Body of pancreas (tissue), 4 donors: Measurements from ENCODE around the gene TIPARP. TPM values are rescaled to one million over a fixed set of nuclear protein-coding genes. Genes with fewer than 3 reads are reported as not detected.
A peak's percentile ranks its signal among the peaks of the same experiment; 100 is the strongest.

Source experiments
- ATAC-seq: fragments of 150-250 bp; one replicate; pipeline ENCODE4 v1.9.1; 2016
- DNase-seq, 4 donors: peaks; one replicate each; pipeline ENCODE4 v3.0.0-alpha.2; 2019
- H3K27ac ChIP-seq, 4 donors: fragments of 200-600 bp; sonication (generic); 1 replicate in 3 of 4; 2 replicates in 1 of 4; pipeline versions ENCODE4 v1.5.1 to v1.6.1; 2016 to 2019; ENCODE audit warnings: mild to moderate bottlenecking in 1 of 4, mixed read lengths in 1 of 4, moderate library complexity in 1 of 4
- H3K27me3 ChIP-seq, 2 donors: fragments of 200-600 bp; sonication (generic); one replicate each; pipeline ENCODE4 v1.6.0; 2016; ENCODE audit warnings: mild to moderate bottlenecking in 1 of 2
- H3K36me3 ChIP-seq, 2 donors: fragments of 200-600 bp; sonication (generic); replicated peaks in 1 of 2; 2 replicates each; pipeline ENCODE4 v1.5.1; 2016; ENCODE audit warnings: low read depth in 2 of 2; ENCODE audit not compliant: insufficient read depth in 1 of 2
- H3K4me1 ChIP-seq: fragments of 200-600 bp; sonication (generic); one replicate; pipeline ENCODE4 v1.6.0; 2016
- H3K4me3 ChIP-seq, 2 donors: fragments of 200-600 bp; sonication (generic); 1 replicate in 1 of 2; 2 replicates in 1 of 2; pipeline ENCODE4 v1.5.1; 2016 to 2019
- H3K9me3 ChIP-seq, 3 donors: fragments of 200-600 bp; sonication (generic); 1 replicate in 2 of 3; 2 replicates in 1 of 3; pipeline ENCODE4 v1.5.1; 2016
- POLR2A ChIP-seq, 3 donors: fragments of 450-650 bp; IDR thresholded peaks; one replicate each; pipeline ENCODE4 v1.6.1; 2016; ENCODE audit warnings: antibody characterized with exemption in 3 of 3, mild to moderate bottlenecking in 2 of 3
- WGBS, 2 donors: methylation state at CpG; one replicate each; pipeline ENCODE4 v1.1.5; 2017; 5-methylcytosine and 5-hydroxymethylcytosine counted together
- intact Hi-C: fragments of 100-400 bp; cut with DNase I; formaldehyde crosslinking; loops from one replicate; pipeline ENCODE4 v1.15.1; 2023
- total RNA-seq, 2 donors: library from RNA; depleted of rRNA; stranded (reverse); fragments of >200 nt; gene quantifications; one replicate each; pipeline ENCODE4 v1.1.0, GENCODE V29; 2016
- TF ChIP-seq, protein P1 (sequence below), 7 experiments: fragments of 450-650 bp in 4 of 7; fragments of 200-600 bp in 3 of 7; sonication (generic) in 3 of 7; IDR thresholded peaks; one replicate each; pipeline ENCODE4 v1.5.1; 2016 to 2019; ENCODE audit warnings: antibody characterized with exemption in 7 of 7

Gene TIPARP
- total RNA-seq, 2 donors from 2014 or later = 12.5 to 13.2 TPM

DNA sequence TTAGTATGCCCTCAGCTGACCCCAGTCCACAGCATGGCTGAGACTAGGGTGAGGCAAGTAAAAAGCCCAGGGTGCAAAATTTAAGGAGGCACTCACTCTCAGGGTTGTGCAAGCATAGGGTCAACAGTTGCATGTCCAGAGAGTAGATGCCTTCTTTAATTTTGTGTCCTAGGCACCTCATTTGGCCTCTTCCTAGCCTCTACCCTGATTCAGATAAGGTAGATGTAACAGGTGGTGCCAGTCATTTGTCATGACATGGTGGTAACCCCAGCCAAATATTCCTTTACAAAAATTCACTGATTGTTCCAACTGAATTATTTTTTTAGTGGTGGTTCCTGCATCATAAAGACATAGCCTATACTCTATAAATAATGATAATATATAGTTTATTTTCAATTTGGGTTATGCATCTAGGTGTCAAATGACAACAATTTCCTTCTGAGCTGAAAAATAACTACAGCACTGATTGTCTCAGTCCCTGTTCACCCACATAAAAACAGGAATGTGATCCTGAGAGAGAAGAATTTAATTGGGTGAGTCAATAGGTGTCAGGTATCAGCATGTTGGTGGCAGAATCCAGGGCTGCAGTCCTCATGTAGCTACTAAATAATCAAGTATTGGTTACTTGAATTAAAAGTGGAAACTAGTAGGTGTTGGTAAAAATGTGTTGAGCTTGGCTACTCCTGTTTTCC, 44.2 kb upstream of the TIPARP start:
- Histone ChIP-seq H3K27me3 (no peaks in the 10 kb centered on the region), H3K9me3 (peaks cover 0 to 3% (median 0%) of the 10 kb centered on the region in 3 donors), H3K36me3 (no peaks in the 10 kb centered on the region), H3K4me1 (peaks cover 35% of the 10 kb centered on the region), H3K27ac (peak overlapping the region in 3 of 4 donors; percentile 4 to 8 (median 6)), H3K4me3 (no peak overlapping the region)
- DNase-seq (no peak), ATAC-seq (no peak)
- TF ChIP-seq, protein P1, sequence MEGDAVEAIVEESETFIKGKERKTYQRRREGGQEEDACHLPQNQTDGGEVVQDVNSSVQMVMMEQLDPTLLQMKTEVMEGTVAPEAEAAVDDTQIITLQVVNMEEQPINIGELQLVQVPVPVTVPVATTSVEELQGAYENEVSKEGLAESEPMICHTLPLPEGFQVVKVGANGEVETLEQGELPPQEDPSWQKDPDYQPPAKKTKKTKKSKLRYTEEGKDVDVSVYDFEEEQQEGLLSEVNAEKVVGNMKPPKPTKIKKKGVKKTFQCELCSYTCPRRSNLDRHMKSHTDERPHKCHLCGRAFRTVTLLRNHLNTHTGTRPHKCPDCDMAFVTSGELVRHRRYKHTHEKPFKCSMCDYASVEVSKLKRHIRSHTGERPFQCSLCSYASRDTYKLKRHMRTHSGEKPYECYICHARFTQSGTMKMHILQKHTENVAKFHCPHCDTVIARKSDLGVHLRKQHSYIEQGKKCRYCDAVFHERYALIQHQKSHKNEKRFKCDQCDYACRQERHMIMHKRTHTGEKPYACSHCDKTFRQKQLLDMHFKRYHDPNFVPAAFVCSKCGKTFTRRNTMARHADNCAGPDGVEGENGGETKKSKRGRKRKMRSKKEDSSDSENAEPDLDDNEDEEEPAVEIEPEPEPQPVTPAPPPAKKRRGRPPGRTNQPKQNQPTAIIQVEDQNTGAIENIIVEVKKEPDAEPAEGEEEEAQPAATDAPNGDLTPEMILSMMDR (IDR thresholded peaks at IDR 0.05) = no peak
- intact Hi-C loops = no loop called here

DNA sequence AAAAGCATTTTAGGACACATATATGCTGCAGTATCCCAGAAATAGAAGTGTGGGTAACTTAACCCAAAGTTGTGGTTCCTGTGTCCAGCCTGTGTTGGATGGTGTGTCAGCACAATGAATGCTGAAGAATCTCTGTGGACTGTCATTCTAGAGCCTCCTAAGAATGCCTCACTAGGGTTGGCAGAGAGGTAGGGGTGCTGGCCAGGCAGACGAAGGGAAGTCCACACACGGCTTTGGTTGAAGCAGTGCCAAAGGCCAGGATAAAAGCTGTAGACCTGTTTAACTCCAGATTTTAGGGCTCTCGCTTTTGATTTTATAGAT, 43.7 kb upstream of the TIPARP start:
- ATAC-seq (no peak), DNase-seq (no peak)
- Histone ChIP-seq H3K27me3 (no peaks in the 10 kb centered on the region), H3K27ac (peak overlapping the region; percentile 4 to 11 (median 7)), H3K4me3 (no peak overlapping the region), H3K4me1 (peaks cover 35% of the 10 kb centered on the region), H3K36me3 (no peaks in the 10 kb centered on the region), H3K9me3 (peaks cover 0 to 3% (median 0%) of the 10 kb centered on the region in 3 donors)
- intact Hi-C loops = no loop called here
- 41 to 46% methylated on average over 3 of the region's 3 CpGs for WGBS, 2 donors
- TF ChIP-seq, protein P1 (IDR thresholded peaks at IDR 0.05) = no peak
- no peak for TF ChIP-seq POLR2A (IDR thresholded peaks at IDR 0.05)

DNA sequence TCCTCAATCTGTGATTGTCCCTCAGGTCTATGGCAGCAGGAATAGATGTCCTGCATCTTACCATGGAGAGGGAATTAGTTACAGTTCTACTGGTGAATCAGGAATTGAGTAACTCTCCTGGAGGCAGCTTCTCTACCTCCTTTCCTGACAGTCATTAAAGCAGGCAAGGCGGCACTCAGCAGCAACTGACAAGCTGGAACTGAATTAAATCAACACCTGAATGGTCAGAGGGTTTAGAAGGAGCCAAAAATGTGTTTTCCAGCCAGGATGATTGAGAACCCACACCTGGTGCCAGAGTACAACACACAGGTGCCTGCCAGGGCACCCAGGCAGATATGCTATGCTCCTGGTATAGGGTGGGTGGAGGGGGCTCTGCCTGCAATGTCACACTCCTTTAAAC, 43.1 kb upstream of the TIPARP start:
- DNase-seq = peak in 2 of 4 donors; percentile 17 to 27
- Histone ChIP-seq H3K4me1 (peaks cover 35% of the 10 kb centered on the region), H3K4me3 (no peak overlapping the region), H3K36me3 (no peaks in the 10 kb centered on the region), H3K27ac (peak overlapping the region in 3 of 4 donors; percentile 6 to 29 (median 11)), H3K27me3 (no peaks in the 10 kb centered on the region), H3K9me3 (peaks cover 0 to 3% (median 0%) of the 10 kb centered on the region in 3 donors)
- intact Hi-C loops = no loop called here
- 17 to 29% methylated on average over 1 of the region's 1 CpG for WGBS, 2 donors
- TF ChIP-seq, protein P1 (IDR thresholded peaks at IDR 0.05) = no peak
- TF ChIP-seq POLR2A (IDR thresholded peaks at IDR 0.05) = no peak
- no peak for ATAC-seq

DNA sequence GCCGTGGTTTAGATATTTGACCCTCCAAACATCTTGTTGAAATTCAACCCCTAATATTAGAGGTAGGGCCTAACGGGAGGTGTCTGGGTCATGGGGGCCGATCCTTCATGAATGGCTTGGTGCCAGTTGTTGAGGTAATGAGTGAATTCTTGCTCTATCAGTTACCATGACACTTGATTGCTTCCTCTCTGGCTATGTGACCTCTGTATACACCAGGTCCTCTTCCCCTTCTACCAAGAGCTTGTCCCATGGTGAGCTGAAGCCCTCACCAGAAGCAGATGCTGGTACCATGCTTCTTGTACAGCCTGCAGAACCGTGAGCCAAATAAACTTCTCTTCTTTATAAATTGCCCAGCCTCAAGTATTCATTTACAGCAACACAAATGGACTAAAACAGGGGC, 41.8 kb upstream of the TIPARP start:
- Histone ChIP-seq H3K27ac (no peak overlapping the region), H3K27me3 (no peaks in the 10 kb centered on the region), H3K9me3 (peaks cover 0 to 3% (median 0%) of the 10 kb centered on the region in 3 donors), H3K4me3 (no peak overlapping the region), H3K36me3 (no peaks in the 10 kb centered on the region), H3K4me1 (peaks cover 35% of the 10 kb centered on the region)
- intact Hi-C loops = no loop called here
- WGBS, 2 donors = 82 to 85% methylated on average over 4 of the region's 4 CpGs
- TF ChIP-seq POLR2A (IDR thresholded peaks at IDR 0.05) = no peak
- TF ChIP-seq, protein P1 (IDR thresholded peaks at IDR 0.05) = no peak
- no peak for ATAC-seq
- no peak for DNase-seq

DNA sequence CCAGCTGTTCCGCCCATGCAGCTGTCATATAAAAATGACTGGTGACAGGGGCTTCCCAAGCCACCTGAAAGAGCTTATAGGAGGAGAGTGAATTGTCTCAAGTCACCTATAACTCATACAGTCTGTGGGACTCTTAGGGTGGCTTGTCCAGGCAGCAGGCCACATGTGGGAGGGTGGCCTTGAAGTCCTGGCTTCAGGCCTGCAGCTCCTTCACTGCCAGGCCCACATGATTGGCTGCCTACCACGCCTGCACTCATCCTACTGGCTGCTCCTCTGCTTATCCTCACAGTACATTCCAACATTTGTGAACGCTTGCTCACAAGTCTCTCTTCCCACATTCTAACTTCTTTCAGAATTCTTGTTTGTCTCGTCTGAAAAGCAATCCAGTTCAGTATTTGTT, 41.1 kb upstream of the TIPARP start:
- Histone ChIP-seq H3K4me3 (no peak overlapping the region), H3K9me3 (no peaks in the 10 kb centered on the region), H3K4me1 (peaks cover 35% of the 10 kb centered on the region), H3K36me3 (no peaks in the 10 kb centered on the region), H3K27ac (peak overlapping the region in 2 of 4 donors; percentile 14 to 36), H3K27me3 (no peaks in the 10 kb centered on the region)
- TF ChIP-seq POLR2A (IDR thresholded peaks at IDR 0.05) = no peak
- peak; percentile 97 for ATAC-seq
- peak; percentile 80 to 86 (median 85) for DNase-seq
- intact Hi-C loops = no loop called here
- WGBS, 2 donors = 35 to 43% methylated on average over 4 of the region's 4 CpGs
